HG03565 (cell line): ENCODE measurements around the gene PRDM2.

Experiments
- ATAC-seq: cut with Tn5 transposase; IDR thresholded peaks from one replicate; pipeline ENCODE4 v1.9.1; 2021; ENCODE audit warnings: mild to moderate bottlenecking, moderate library complexity; ENCODE audit not compliant: unreplicated experiment

The PRDM2 gene

DNA sequence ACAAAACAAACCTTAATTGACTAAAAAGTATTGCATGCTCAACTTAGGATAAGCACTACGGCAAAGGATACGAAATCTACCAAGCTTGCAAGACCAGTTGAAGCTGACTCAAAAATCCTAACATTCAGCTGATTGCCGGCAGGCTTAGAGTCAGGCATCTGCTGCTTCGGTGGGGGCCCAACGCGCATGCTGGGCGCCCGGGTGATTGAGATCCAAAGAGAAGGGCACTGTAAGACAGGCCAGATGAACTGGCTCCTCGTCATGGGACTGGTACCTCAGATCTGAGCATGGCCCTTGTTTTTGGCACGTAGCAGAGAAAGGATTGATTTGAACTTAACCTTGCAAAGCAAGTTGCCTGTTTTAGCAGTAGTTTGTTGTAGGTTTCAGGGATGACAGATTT lies 86.6 kb downstream of the PRDM2 start:
- ATAC-seq: no peak

GRCh38 chr1:13788795-13789194 lies 88.8 kb downstream of the PRDM2 start:
- ATAC-seq: no peak

DNA sequence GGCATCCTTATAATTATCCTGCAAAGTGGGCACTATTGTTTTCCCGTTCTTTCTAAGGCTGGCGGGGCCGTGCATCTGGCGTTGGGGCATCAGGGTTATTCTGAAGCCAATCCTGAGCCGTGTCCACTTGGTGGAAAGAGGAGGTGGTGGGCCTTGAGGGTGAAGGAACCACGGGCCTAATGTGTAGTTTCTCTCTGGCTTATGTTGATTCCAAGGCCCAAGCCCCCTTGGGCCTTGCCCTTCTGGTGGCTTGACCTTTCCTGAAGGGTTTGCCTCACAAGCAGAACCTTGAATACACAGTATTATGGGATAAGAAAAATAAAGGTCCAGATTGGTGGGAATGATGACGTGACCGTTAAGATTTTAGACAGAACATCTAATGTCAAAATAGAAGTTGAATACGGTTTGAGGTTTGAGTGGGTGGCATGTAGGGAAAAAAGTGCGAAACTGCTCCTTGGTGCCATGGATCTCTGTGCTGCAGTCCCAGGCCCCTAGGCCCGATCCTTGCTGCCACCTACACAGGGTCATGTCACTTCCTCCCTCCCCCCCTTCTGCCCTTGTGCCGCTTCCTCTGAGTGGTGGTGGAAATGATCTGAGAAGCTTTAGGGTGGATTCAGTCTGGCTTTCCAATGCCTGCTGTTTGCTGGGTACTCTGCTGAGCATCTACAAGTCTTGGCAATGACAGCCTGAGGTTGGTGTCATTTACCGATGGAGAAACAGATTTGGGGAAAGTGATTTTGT lies 90.5 kb downstream of the PRDM2 start:
- no peak for ATAC-seq

DNA sequence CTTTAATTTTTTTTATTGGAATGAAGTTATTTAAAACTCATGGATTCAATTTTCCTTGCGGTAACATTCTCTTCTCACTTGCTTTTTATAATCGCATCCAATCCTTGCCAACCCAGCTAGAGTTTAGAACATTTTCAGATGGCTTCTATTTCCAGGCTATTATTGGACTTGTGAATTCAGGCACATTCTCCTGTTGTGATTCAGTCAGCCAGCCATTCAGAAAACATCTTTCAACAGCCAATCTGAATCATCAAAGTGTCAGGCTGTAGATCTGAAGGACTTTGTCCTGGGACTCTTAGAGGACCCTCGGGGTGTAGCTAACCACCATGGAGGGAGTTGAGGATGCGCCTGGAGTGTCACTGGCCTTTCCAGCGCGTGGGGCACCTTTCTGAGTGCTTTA lies 92.4 kb downstream of the PRDM2 start:
- ATAC-seq: no peak

GRCh38 chr1:13793088-13793730 lies 93.2 kb downstream of the PRDM2 start:
- ATAC-seq: no peak

DNA sequence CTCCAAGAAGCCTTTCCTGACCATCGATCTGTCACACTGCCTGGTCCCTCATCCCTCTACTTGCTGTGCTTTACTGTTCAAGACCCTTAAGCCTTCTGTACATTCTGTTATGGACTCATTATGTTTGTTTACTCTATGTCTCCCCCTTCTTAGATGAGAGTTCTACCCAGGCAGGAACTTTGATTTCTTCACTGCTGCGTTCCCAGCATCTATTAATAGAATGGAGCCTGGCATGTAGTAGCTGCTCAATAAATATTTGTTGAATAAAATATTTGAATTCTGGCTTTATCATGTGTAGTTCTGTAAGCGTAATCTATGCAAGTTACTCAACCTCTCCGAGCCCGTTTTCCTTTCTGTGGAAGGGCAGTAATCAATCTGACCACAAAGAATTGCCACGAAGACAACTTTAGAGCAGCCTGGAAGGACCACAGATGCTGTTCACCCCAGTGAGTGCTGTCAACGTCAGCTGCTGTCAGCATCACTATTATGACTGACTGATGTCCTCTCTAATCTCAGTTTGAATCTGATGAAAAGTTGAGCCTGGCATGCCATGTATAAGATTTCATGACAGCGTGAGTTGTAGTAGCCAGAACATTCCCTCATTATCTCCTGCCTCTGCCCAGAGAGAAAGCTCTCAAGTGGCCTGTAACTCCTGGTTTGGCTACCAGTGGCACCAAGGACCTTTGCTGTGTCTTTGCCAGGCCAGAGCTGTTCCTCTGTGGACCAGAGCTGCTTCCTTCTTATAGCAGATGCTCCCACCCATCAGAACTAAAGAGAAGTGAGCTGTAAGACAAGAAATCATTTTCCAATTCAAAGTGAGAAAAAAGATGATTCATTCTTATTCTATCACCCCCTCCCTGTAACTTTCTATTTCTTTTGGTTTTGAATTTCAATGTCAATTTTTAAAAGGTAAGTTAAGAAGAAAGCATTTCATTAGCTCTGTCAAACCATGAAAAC lies 94.5 kb downstream of the PRDM2 start:
- no peak for ATAC-seq

- no peak for ATAC-seq
Observed at GRCh38 chr1:13797397-13797796, 97.4 kb downstream of the PRDM2 start.

- no peak for ATAC-seq
Observed at GRCh38 chr1:13798120-13798519, 98.1 kb downstream of the PRDM2 start.

- no peak for ATAC-seq
Observed at GRCh38 chr1:13799502-13800283, 99.7 kb downstream of the PRDM2 start.

DNA sequence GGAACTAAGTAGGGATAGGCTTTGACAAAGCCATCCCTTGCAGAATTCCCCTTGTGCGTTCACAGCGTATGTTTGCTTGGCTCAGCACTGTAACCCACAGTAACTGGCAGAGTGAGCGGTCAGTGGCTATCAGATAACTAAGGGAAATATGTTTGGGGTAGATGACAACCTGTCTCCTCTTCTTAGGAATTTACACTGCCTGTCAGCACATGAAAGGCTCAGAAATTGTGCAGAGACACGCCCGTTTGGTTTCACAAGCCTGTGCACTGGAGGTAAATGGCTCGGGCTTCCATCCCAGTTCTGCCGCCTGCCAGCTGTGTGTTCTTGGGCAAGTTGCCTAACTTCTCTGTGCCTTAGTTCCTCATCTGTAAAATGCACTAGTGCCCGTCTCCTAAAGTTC lies 101.2 kb downstream of the PRDM2 start:
- no peak for ATAC-seq

DNA sequence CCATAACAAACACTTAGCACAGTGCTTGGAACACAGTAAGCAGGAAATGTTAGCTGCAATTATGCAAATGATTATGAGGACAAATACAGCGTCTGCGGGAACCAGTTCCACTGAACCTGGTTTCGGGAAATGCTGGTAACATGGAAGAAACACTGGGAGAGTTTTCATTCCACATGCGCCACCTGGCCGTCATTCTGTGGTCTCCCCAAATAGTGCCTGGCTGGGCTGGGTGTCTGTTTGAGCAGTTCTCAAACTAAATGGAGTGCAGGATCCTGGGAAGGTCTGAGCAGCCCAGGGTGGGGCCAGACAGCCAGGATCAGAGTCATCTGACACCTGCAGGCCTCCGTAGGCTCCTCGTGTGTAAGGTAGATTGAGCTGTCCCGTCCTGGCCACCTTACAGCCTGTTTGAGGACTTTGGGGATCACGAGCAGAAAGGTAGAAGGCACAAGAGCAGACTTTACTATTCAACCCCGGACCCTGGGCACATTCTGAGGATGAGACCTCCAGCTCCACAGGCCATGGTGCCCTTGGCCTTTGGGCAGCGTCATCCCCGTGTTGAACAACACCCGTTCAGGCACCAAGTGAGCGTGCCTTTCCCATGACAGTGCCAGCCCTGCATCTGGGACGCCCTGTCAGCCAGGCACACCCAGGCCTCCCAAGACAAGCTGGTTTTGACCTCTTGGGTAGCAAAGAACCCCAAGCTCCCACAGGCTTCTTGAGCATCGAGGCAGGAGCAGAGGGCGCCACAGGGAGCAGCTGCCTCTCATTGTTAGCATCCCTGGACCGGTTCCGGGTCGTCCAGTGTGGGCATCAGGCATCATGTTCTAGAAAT lies 101.9 kb downstream of the PRDM2 start:
- no peak for ATAC-seq

- ATAC-seq: no peak
Observed at GRCh38 chr1:13802782-13803545, 103.0 kb downstream of the PRDM2 start.

GRCh38 chr1:13803546-13804239 lies 103.7 kb downstream of the PRDM2 start:
- no peak for ATAC-seq

- ATAC-seq: no peak
Observed at GRCh38 chr1:13804240-13804633, 104.2 kb downstream of the PRDM2 start.

DNA sequence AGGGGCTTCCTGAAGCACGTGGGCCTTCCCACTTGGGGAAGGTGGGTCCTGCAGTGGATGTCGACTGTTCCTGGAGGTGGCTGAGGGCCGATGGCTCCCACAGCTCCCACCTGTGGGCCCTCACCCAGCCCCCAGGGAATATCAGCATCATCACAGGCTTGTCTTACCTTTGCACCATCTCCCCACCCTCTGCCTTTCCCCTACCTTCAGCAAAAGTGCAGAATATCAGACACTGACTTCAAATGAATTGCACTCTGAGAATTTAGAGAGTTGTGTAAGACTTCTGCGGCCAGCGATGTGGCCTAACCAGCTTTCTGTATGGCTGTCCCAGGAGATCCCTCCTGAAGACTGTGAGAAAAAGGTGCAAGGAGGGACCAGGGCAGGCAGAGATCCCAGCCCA lies 105.4 kb downstream of the PRDM2 start:
- ATAC-seq: no peak

GRCh38 chr1:13806108-13806507 lies 106.1 kb downstream of the PRDM2 start:
- no peak for ATAC-seq

- no peak for ATAC-seq
Observed at GRCh38 chr1:13807209-13807608, 107.2 kb downstream of the PRDM2 start.

GRCh38 chr1:13808729-13809131 lies 108.7 kb downstream of the PRDM2 start:
- no peak for ATAC-seq
